Measurements from ENCODE around the gene STRN.
"Not testable (repeated sequence)": the region's sequence is repeated elsewhere in the genome, so short reads cannot be mapped to it uniquely, and the experiment has no call there.

The STRN gene

GRCh38 chr2:36963734-36964133, 2.6 kb downstream of the STRN start:
- no peak for DNase-seq

DNA sequence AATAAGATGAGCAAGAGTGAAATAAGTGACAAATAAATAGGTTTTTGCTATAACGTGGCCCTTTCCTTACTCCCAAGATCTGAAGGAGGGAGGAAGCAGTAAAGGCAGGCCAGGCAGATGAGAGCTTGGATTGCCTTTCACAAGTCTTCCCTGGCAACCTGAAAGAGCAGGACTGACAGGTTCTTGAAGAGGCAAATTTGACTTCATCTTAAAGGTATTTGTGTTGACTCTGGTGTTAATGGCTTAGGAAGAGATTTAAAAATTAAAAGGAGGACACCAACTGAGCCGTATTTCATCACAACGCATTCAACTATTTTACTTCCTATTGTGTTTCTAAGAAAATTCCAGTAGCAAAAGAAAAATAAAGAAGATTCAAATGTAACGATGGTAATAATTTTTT, 3.2 kb downstream of the STRN start:
- no peak for DNase-seq

DNA sequence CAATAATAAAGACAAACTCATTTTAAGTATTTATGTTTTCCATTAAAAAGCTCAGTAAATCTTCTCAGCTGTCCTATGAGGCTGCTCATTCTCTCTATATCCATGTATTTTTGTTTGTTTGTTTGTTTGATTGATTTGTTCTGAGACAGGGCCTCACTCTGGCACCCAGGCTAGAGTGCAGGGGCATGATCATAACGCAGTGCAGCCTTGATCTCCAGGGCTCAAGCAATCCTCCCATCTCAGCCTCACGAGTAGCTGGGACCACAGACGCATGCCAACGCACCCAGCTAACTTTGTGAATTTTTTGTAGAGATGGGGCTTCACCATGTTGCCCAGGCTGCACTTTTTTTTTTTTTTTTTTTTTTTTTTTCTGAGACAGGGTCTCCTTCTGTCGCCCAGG, 5.6 kb downstream of the STRN start:
- DNase-seq, result no peak

DNA sequence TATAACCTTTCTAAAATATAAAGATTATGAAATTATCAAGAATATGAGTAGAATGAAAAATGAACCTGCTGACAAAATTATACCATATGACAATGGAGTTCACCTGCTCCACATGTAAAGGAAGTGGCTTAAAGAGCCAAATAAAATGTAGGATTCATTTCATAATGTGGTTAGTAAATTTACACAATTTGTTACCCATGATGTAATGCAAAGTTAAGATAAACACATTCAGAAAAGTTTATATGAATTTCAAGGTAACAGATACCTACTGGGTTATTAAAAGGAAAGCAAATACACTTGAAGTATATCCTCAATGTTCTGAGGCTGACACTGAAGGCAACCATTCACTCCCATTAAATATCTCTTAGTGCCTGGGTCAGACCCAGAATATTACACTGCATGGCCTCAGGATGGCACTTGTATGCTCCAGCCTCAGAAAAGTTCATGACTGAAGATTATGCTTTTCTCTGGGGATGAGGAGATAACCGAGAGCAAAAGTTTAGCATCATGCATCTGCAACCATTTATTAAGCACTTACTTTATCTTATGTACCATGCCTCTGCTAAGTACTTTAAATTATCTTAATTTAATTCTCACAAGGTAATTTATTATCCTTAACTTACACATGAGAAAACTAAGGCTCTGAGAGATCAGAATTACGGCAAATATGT, 6.2 kb downstream of the STRN start:
- no peak for DNase-seq

DNA sequence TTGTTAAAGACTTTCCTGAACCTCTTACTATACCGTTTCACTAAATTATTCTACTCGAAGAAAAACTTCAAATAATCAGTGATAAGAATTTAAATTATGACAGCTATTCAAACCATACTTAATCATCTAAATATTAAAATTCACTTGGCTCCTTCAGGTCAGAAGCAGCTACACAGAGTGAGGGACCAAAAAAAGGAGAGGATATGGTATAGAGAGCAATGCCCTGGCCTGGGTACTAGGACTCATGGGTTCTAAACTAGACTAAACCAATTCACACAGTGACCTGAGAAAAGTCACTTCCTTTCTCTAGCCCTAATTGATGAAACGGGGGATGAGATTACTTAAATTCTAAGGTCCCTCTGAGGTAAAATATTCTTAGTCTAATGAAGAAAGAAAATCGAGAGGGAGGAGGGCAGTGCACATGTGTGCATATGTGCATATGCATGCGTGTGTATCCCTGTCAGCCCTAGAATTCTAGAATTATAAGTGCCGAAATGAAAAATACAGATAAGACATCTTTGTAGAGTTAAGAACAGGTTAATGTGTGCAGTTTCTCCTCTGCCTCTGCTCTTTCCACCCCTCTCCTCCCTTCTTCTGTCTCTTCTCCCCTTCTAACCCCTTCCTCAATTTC, 11.2 kb downstream of the STRN start:
- DNase-seq, result no peak

- no peak for DNase-seq
These were observed 13.6 kb downstream of the STRN start for GRCh38 chr2:36952748-36953197.

GRCh38 chr2:36951574-36951973, 14.8 kb downstream of the STRN start:
- no peak for DNase-seq

DNA sequence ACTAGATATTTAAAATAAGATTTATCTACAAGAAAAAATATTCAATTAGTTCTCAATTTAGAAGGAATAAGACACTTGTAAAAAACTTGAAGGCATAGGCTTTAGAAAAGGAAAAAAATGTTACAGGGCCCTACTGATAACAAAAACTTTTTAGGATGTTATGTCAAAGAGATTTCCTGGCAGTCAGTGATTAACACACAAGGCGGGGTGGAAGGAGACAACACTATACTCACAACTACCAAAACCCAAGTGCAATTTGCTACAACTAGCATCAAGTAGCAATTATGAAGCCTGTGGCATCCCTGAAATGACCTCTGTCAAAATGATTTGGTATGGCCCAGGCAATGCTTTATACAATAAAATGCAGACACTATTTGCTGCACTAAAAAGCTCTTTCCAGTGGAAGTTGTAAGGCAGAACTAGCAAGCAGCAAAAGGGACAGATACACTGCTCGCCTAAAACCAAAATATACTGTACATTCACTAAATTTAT, 15.3 kb downstream of the STRN start:
- DNase-seq, result no peak

DNA sequence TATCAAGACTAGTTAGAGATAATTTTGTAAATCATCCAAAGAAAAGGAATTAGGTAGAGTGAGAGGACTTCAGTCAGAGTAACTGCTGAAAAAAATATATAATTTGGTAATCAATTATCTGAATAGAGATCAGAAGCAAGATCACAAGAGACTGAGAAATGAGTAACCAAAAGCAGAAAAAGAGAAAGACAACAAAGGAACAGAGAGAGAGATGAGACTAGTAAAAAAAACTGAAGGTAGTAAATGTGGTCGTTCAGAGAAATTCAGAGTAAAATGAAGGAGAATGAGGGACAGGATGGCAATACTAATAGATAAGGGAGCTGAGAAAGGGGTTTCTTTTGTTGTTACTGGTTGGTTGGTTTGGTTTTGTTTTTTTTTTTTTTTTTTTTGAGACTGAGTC, 16.5 kb downstream of the STRN start:
- DNase-seq, result no peak

DNA sequence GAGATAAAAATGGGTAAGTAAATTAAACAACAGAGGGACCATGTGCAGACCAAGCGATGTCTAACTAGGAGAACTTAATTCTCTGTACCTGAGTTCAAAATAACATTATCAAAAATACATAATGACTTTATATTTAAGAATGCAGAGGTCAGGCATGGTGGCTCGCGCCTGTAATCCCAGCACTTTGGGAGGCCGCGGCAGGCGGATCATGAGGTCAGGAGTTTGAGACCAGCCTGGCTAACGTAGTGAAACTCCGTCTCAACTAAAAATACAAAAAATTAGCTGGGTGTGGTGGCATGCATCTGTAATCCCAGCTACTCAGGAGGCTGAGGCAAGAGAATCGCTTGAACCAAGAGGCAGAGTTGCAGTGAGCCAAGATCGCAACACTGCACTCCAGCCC, 21.1 kb downstream of the STRN start:
- not testable (repeated sequence) for DNase-seq

GRCh38 chr2:36941867-36942266, 24.5 kb downstream of the STRN start:
- no peak for DNase-seq

DNA sequence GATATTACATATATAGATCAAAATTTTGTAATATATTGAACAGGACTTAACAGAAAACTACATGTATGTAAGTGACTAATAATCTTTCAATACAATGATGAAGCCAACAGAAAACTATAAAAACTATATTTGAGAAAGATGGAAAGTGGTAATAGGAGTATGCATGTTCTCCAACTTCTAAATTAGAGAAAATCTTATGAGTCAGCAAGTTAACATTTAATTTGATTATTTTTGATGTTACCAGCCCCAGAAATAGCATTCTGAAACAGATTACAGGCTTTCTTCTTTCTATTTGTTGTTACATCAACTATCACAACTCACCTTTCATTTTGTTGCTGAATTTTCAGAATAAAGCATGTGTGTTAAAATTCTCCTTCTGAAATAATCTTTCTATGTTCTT, 29.8 kb downstream of the STRN start:
- not testable (repeated sequence) for DNase-seq

DNA sequence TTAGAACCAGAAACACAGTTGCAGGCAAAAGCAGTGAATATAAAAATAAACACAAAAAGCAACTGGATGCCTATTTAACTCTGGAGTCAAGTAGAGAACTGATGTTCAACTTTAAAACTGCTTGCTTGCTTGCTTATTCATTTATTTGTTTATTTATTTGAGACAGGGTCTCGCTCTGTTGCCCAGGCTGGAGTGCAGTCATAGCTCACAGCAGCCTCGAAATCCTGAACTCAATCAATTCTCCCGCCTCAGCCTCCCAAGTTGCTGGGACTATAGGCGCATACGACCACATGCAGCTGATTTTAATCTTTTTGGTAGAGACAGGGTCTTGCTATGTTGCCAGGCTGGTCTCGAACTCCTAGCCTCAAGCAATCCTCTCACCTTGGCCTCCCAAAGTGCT, 34.6 kb downstream of the STRN start:
- not testable (repeated sequence) for DNase-seq

DNA sequence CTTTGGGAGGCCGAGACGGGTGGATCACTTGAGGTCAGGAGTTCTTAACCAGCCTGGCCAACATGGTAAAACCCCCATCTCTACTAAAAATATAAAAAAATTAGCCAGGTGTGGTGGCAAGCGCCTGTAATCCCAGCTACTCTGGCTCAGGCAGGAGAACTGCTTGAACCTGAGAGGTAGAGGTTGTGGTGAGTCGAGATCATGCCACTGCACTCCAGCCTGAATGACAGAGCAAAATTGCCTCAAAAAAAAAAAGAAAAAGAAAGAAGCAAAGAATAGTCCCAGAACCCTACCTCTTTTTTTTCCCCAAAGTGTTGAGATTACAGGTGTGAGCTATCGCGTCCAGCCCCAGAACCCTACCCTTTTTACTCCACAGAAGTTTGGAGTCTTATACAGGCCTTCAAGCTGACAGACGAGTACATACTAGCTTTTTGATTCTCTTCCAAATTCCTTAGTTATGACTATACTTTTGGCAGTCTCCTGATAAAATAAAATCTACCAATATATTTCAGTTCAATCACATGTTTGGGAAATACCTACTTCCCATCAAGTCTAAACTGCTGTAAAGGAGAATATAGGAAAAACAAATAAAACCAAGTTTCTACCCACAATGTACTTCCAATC, 35.4 kb downstream of the STRN start:
- not testable (repeated sequence) for DNase-seq

GRCh38 chr2:36926175-36927132, 39.9 kb downstream of the STRN start:
- not testable (repeated sequence) for DNase-seq

DNA sequence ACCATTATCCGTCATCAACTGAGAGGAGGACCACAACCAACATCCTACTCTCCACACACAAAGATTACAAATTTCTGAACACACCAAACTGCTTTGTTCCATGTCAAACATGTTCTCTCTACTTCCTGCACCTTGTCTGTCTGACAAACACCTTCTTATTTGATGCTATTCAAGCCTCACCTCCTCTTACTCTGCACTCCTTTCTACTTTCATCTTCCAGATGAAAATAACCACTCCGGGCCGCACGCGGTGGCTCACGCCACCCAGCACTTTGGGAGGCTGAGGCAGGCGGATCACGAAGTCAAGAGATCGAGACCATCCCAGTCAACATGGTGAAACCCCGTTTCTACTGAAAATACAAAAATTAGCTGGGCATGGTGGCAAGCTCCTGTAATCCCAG, 43.7 kb downstream of the STRN start:
- DNase-seq, result not testable (repeated sequence)

GRCh38 chr2:36921984-36922383, 44.4 kb downstream of the STRN start:
- DNase-seq, result no peak

- no peak for DNase-seq
These were observed 47.1 kb downstream of the STRN start for GRCh38 chr2:36919041-36919837.

GRCh38 chr2:36918307-36918706, 48.0 kb downstream of the STRN start:
- no peak for DNase-seq

- DNase-seq, result no peak
These were observed 50.7 kb downstream of the STRN start for GRCh38 chr2:36915627-36916026.

- no peak for DNase-seq
These were observed 53.6 kb downstream of the STRN start for GRCh38 chr2:36912695-36913094.

GRCh38 chr2:36911012-36911411, 55.3 kb downstream of the STRN start:
- no peak for DNase-seq
